Measurements from ENCODE around the gene NINJ2. TPM values are rescaled to one million over a fixed set of nuclear protein-coding genes. Genes with fewer than 3 reads are reported as not detected.
A peak's percentile ranks its signal among the peaks of the same experiment; 100 is the strongest.

Gene NINJ2
- total RNA-seq, 1 experiment from 2014 or later = not detected

GRCh38 chr12:572532-572899 lies 90.7 kb downstream of the NINJ2 start:
- no peak for TF ChIP-seq CTCF (IDR thresholded peaks at IDR 0.05; ENCODE audit: unreplicated experiment)
- intact Hi-C loops (cut with micrococcal nuclease; ENCODE audit: unreplicated experiment) = loop anchor here (5.0 to 10.0 kb wide), 3 partner anchors 62 to 520 kb away; partner anchors contain the start of gene RAD52
- Mint-ChIP-seq H3K4me1 (ENCODE audit: low read depth, unreplicated experiment) (peaks cover 17% of the 10 kb centered on the region), H3K27ac (ENCODE audit: unreplicated experiment) (no peak overlapping the region), H3K27me3 (ENCODE audit: unreplicated experiment) (peaks cover 4% of the 10 kb centered on the region), H3K36me3 (ENCODE audit: insufficient read depth, unreplicated experiment) (peaks cover 10% of the 10 kb centered on the region), H3K9me3 (ENCODE audit: low read depth, unreplicated experiment) (no peaks in the 10 kb centered on the region), H3K4me3 (ENCODE audit: low read depth, unreplicated experiment) (no peak overlapping the region)
- CTCF ChIA-PET = interaction anchor here (1.5 kb wide), 1 partner anchor 175 kb away, joined by 3 read pairs; no protein-coding TSS in a partner anchor
- BruUV-seq (replicated peaks) = no TSS peak
- no peak for DNase-seq

GRCh38 chr12:571795-572531 lies 91.3 kb downstream of the NINJ2 start:
- peaks cover 10% of the 10 kb centered on the region for H3K36me3 Mint-ChIP-seq (ENCODE audit: insufficient read depth, unreplicated experiment)
- H3K4me1 Mint-ChIP-seq (ENCODE audit: low read depth, unreplicated experiment) = peaks cover 17% of the 10 kb centered on the region
- no peak overlapping the region for H3K4me3 Mint-ChIP-seq (ENCODE audit: low read depth, unreplicated experiment)
- H3K27ac Mint-ChIP-seq (ENCODE audit: unreplicated experiment) = peak overlapping the region; percentile 22
- peaks cover 9% of the 10 kb centered on the region for H3K27me3 Mint-ChIP-seq (ENCODE audit: unreplicated experiment)
- DNase-seq = no peak
- CTCF ChIA-PET = interaction anchor here (1.2 to 2.4 kb wide), 3 partner anchors 175 to 245 kb away, joined by 3 to 25 read pairs (median 3); partner anchors contain the start of gene WNK1
- no peaks in the 10 kb centered on the region for H3K9me3 Mint-ChIP-seq (ENCODE audit: low read depth, unreplicated experiment)
- no peak for TF ChIP-seq CTCF (IDR thresholded peaks at IDR 0.05; ENCODE audit: unreplicated experiment)
- intact Hi-C loops (cut with micrococcal nuclease; ENCODE audit: unreplicated experiment) = loop anchor here (5.0 to 10.0 kb wide), 3 partner anchors 63 to 520 kb away; partner anchors contain the start of gene RAD52
- no TSS peak for BruUV-seq (replicated peaks)

- Mint-ChIP-seq H3K4me1 (ENCODE audit: low read depth, unreplicated experiment) (peaks cover 17% of the 10 kb centered on the region), H3K36me3 (ENCODE audit: insufficient read depth, unreplicated experiment) (peaks cover 10% of the 10 kb centered on the region), H3K27me3 (ENCODE audit: unreplicated experiment) (peaks cover 17% of the 10 kb centered on the region), H3K27ac (ENCODE audit: unreplicated experiment) (peak overlapping the region; percentile 22), H3K4me3 (ENCODE audit: low read depth, unreplicated experiment) (peak overlapping the region; percentile 80), H3K9me3 (ENCODE audit: low read depth, unreplicated experiment) (no peaks in the 10 kb centered on the region)
- intact Hi-C loops (cut with micrococcal nuclease; ENCODE audit: unreplicated experiment) = loop anchor here (5.0 to 10.0 kb wide), 3 partner anchors 64 to 521 kb away; partner anchors contain the start of gene RAD52
- CTCF ChIA-PET = interaction anchor here (0.6 to 2.4 kb wide), 10 partner anchors 176 to 522 kb away, joined by 3 to 25 read pairs (median 6); partner anchors contain the start of genes RAD52 and WNK1
- TF ChIP-seq CTCF (IDR thresholded peaks at IDR 0.05; ENCODE audit: unreplicated experiment) = no peak
- peak; percentile 29 for DNase-seq
- BruUV-seq (replicated peaks) = no TSS peak
Measured at GRCh38 chr12:570921-571794, 92.1 kb downstream of the NINJ2 start.

GRCh38 chr12:570435-570920 lies 92.8 kb downstream of the NINJ2 start:
- Mint-ChIP-seq H3K4me3 (ENCODE audit: low read depth, unreplicated experiment) (peak overlapping the region; percentile 80), H3K4me1 (ENCODE audit: low read depth, unreplicated experiment) (peaks cover 17% of the 10 kb centered on the region), H3K27me3 (ENCODE audit: unreplicated experiment) (peaks cover 17% of the 10 kb centered on the region), H3K9me3 (ENCODE audit: low read depth, unreplicated experiment) (no peaks in the 10 kb centered on the region), H3K36me3 (ENCODE audit: insufficient read depth, unreplicated experiment) (peaks cover 9% of the 10 kb centered on the region), H3K27ac (ENCODE audit: unreplicated experiment) (no peak overlapping the region)
- TF ChIP-seq CTCF (IDR thresholded peaks at IDR 0.05; ENCODE audit: unreplicated experiment) = no peak
- intact Hi-C loops (cut with micrococcal nuclease; ENCODE audit: unreplicated experiment) = loop anchor here (5.0 to 10.0 kb wide), 3 partner anchors 64 to 522 kb away; partner anchors contain the start of gene RAD52
- DNase-seq = peak; percentile 78
- BruUV-seq (replicated peaks) = no TSS peak
- CTCF ChIA-PET = interaction anchor here (0.6 to 2.4 kb wide), 9 partner anchors 181 to 523 kb away, joined by 3 to 25 read pairs (median 6); partner anchors contain the start of genes RAD52 and WNK1
